ENCODE measurements around the gene ADCY3. TPM values are rescaled to one million over a fixed set of nuclear protein-coding genes. Genes with fewer than 3 reads are reported as not detected.

Gene ADCY3
- polyA plus RNA-seq, 1 of the 3 experiments (the other 2 are of a cell fraction) = 53.9 TPM

DNA sequence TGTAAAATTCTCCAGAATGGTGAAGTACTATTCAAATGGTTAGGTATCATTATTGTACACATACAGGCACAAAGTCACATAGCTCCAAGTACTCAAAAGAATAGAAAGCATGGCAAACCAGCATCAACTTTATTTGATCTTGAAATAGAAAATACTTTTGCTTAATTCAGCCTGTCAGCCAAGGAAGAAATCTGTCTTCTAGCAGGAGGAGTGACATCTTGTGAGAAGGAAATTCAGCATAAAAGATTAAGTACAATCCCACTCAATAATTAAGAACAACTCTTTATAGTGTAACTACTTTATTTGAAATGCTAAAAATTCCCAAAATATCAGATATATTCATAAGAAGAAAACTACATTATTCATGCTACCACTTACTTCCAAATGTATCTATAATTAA, 35.9 kb upstream of the ADCY3 start:
- no peak overlapping the region for H3K4me2 ChIP-seq
- no peaks in the 10 kb centered on the region for H3K27me3 ChIP-seq (ENCODE audit: insufficient read depth)
- no peaks in the 10 kb centered on the region; the same call in 1 of the 2 replicates for H3K79me2 ChIP-seq (ENCODE audit: insufficient read depth)
- no peak overlapping the region for H2AFZ ChIP-seq (ENCODE audit: low read depth)
- no peaks in the 10 kb centered on the region for H3K4me1 ChIP-seq (ENCODE audit: control insufficient read depth in 1 of 2, insufficient read depth in 2 of 2, low read depth in 1 of 2, low read length in 1 of 2)
- H4K20me1 ChIP-seq (ENCODE audit: insufficient read depth) = no peaks in the 10 kb centered on the region
- H3K4me3 ChIP-seq (ENCODE audit: low read depth in 2 of 2, low read length in 1 of 2) = no peak overlapping the region; a peak in 1 of 4 replicates
- no peaks in the 10 kb centered on the region for H3K9me2 ChIP-seq
- DNase-seq = no peak
- H3K36me3 ChIP-seq (replicated peaks in 1 of 2; ENCODE audit: control insufficient read depth in 1 of 2, insufficient read depth in 2 of 2, low read length in 1 of 2) = peaks cover 71 to 84% of the 10 kb centered on the region in 2 experiments
- POLR2A ChIA-PET = no interaction called here
- no peak overlapping the region for H3K9ac ChIP-seq
- H3F3A ChIP-seq (replicated peaks; ENCODE audit: insufficient read depth) = no peaks in the 10 kb centered on the region
- TF ChIP-seq TEAD4 (IDR thresholded peaks at IDR 0.05; ENCODE audit: borderline replicate concordance, insufficient read depth) = no peak
- H3K27ac ChIP-seq (ENCODE audit: low read depth in 2 of 2, low read length in 1 of 2) = no peak overlapping the region
- peaks cover 10% of the 10 kb centered on the region for H3K9me3 ChIP-seq
- CTCF ChIA-PET = interaction anchor here (1.4 kb wide), 1 partner anchor 22 kb away, joined by 3 read pairs; no protein-coding TSS in a partner anchor

DNA sequence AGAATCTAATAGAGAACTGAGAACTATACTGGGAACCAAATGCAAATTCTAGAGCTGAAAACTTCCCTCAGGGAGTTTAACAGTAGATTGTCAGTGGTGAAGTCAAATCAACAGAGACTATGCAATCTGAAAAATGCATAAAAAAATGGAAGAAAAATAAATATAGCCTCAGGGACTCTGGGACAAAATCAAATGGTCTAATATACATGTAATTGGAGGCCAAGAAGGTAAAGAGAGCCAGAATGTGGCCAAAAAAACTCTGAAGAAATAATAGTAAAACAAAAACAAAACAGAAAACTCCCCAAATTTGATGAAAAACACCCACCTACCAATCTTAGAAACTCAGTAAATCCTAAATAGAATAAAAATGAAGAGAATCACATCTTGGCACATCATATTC, 35.2 kb upstream of the ADCY3 start:
- TF ChIP-seq RFX5 (IDR thresholded peaks at IDR 0.05; ENCODE audit: low read length) = no peak
- TF ChIP-seq TCF12 (IDR thresholded peaks at IDR 0.05) = no peak
- no peak for TF ChIP-seq RCOR1 (IDR thresholded peaks at IDR 0.05; ENCODE audit: low read length)
- TF ChIP-seq RXRA (IDR thresholded peaks at IDR 0.05; ENCODE audit: borderline replicate concordance, low read depth) = no peak
- TF ChIP-seq, protein P1, sequence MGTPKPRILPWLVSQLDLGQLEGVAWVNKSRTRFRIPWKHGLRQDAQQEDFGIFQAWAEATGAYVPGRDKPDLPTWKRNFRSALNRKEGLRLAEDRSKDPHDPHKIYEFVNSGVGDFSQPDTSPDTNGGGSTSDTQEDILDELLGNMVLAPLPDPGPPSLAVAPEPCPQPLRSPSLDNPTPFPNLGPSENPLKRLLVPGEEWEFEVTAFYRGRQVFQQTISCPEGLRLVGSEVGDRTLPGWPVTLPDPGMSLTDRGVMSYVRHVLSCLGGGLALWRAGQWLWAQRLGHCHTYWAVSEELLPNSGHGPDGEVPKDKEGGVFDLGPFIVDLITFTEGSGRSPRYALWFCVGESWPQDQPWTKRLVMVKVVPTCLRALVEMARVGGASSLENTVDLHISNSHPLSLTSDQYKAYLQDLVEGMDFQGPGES (IDR thresholded peaks at IDR 0.05; ENCODE audit: low read depth, low read length) = no peak
- TF ChIP-seq POLR2AphosphoS5 (IDR thresholded peaks at IDR 0.05; ENCODE audit: low read depth, low read length) = no peak
- no peak for TF ChIP-seq GATA2 (CRISPR knock-in tag; IDR thresholded peaks at IDR 0.05)
- no peaks in the 10 kb centered on the region for H3K9me2 ChIP-seq
- H3K4me2 ChIP-seq = no peak overlapping the region
- H3K27ac ChIP-seq (ENCODE audit: low read depth in 2 of 2, low read length in 1 of 2) = no peak overlapping the region
- H4K20me1 ChIP-seq (ENCODE audit: insufficient read depth) = no peaks in the 10 kb centered on the region
- no peak overlapping the region for H3K9ac ChIP-seq
- ChIA-PET POLR2A (no interaction called here), CTCF (interaction anchor here (1.0 to 2.6 kb wide), 2 partner anchors 9 to 175 kb away, joined by 3 to 9 read pairs; no protein-coding TSS in a partner anchor)
- peaks cover 10% of the 10 kb centered on the region for H3K9me3 ChIP-seq
- H3K36me3 ChIP-seq (replicated peaks in 1 of 2; ENCODE audit: control insufficient read depth in 1 of 2, insufficient read depth in 2 of 2, low read length in 1 of 2) = peaks cover 78 to 79% of the 10 kb centered on the region in 2 experiments
- H2AFZ ChIP-seq (ENCODE audit: low read depth) = no peak overlapping the region
- DNase-seq = no peak
- no peaks in the 10 kb centered on the region for H3K27me3 ChIP-seq (ENCODE audit: insufficient read depth)
- no peak overlapping the region for H3K4me3 ChIP-seq (ENCODE audit: low read depth in 2 of 2, low read length in 1 of 2)
- no peaks in the 10 kb centered on the region; the same call in 1 of the 2 replicates for H3K79me2 ChIP-seq (ENCODE audit: insufficient read depth)
- no peaks in the 10 kb centered on the region for H3F3A ChIP-seq (replicated peaks; ENCODE audit: insufficient read depth)
- no peaks in the 10 kb centered on the region for H3K4me1 ChIP-seq (ENCODE audit: control insufficient read depth in 1 of 2, insufficient read depth in 2 of 2, low read depth in 1 of 2, low read length in 1 of 2)

DNA sequence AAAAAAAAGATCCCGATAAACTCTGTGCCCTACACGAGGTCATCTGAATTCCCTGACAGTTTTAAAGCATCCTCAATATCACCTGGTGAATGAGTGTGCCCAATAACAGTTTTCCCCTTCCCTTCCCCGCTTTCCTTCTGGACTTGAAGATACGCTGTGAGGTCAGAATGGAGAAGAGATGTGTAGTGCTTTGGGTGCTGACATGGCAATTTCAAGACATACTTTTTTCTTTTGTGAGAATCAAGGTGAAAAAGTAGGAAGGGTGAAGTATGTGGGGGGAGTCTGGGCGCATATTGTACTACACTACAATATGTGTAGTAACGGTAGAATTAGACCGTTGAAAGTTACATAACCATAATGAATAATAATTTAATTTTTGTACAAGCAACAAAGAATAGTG, 30.1 kb upstream of the ADCY3 start:
- Histone ChIP-seq H3K4me3 (ENCODE audit: low read depth in 2 of 2, low read length in 1 of 2) (no peak overlapping the region), H3K79me2 (ENCODE audit: insufficient read depth) (no peaks in the 10 kb centered on the region), H3K4me1 (ENCODE audit: control insufficient read depth in 1 of 2, insufficient read depth in 2 of 2, low read depth in 1 of 2, low read length in 1 of 2) (no peaks in the 10 kb centered on the region), H3K36me3 (replicated peaks in 1 of 2; ENCODE audit: control insufficient read depth in 1 of 2, insufficient read depth in 2 of 2, low read length in 1 of 2) (peaks cover 68 to 80% of the 10 kb centered on the region in 2 experiments), H3K9me3 (peaks cover 4% of the 10 kb centered on the region), H2AFZ (ENCODE audit: low read depth) (no peak overlapping the region), H3K4me2 (no peak overlapping the region), H3K27ac (ENCODE audit: low read depth in 2 of 2, low read length in 1 of 2) (no peak overlapping the region), H3K9ac (no peak overlapping the region), H3F3A (replicated peaks; ENCODE audit: insufficient read depth) (no peaks in the 10 kb centered on the region), H4K20me1 (ENCODE audit: insufficient read depth) (no peaks in the 10 kb centered on the region), H3K27me3 (ENCODE audit: insufficient read depth) (no peaks in the 10 kb centered on the region), H3K9me2 (no peaks in the 10 kb centered on the region)
- CTCF ChIA-PET = no interaction called here
- POLR2A ChIA-PET = no interaction called here
- 94% methylated on average over 7 of the region's 7 CpGs for WGBS (ENCODE audit: low lambda C conversion rate)
- no peak for DNase-seq
- TF ChIP-seq GATA2 (CRISPR knock-in tag; IDR thresholded peaks at IDR 0.05) (no peak), SIN3A (IDR thresholded peaks at IDR 0.05; ENCODE audit: borderline replicate concordance, low read depth, low read length) (no peak), MEF2A (IDR thresholded peaks at IDR 0.05; ENCODE audit: borderline replicate concordance, low read depth) (no peak), EP300 (IDR thresholded peaks at IDR 0.05; ENCODE audit: borderline replicate concordance in 1 of 2, low read depth in 1 of 2, low read length in 1 of 2) (no peak), NRF1 (IDR thresholded peaks at IDR 0.05; ENCODE audit: low read depth, low read length) (no peak)
- TF ChIP-seq, protein P2, sequence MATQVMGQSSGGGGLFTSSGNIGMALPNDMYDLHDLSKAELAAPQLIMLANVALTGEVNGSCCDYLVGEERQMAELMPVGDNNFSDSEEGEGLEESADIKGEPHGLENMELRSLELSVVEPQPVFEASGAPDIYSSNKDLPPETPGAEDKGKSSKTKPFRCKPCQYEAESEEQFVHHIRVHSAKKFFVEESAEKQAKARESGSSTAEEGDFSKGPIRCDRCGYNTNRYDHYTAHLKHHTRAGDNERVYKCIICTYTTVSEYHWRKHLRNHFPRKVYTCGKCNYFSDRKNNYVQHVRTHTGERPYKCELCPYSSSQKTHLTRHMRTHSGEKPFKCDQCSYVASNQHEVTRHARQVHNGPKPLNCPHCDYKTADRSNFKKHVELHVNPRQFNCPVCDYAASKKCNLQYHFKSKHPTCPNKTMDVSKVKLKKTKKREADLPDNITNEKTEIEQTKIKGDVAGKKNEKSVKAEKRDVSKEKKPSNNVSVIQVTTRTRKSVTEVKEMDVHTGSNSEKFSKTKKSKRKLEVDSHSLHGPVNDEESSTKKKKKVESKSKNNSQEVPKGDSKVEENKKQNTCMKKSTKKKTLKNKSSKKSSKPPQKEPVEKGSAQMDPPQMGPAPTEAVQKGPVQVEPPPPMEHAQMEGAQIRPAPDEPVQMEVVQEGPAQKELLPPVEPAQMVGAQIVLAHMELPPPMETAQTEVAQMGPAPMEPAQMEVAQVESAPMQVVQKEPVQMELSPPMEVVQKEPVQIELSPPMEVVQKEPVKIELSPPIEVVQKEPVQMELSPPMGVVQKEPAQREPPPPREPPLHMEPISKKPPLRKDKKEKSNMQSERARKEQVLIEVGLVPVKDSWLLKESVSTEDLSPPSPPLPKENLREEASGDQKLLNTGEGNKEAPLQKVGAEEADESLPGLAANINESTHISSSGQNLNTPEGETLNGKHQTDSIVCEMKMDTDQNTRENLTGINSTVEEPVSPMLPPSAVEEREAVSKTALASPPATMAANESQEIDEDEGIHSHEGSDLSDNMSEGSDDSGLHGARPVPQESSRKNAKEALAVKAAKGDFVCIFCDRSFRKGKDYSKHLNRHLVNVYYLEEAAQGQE (IDR thresholded peaks at IDR 0.05; ENCODE audit: low read depth, low read length) = no peak
